H1 (cell line): ENCODE data around the gene CETN2. TPM values are rescaled to one million over a fixed set of nuclear protein-coding genes. Genes with fewer than 3 reads are reported as not detected.

ENCODE experiments used
- CTCF ChIA-PET: fragments of 300-600 bp; sonication (Branson Sonifier 250); formaldehyde crosslinking; loops from one replicate; lab custom pipeline; 2021; ENCODE audit not compliant: partially characterized antibody; lab: Charles Lee
- POLR2A ChIA-PET: fragments of 300-600 bp; sonication (Branson Sonifier 250); formaldehyde crosslinking; loops from one replicate; lab custom pipeline; 2021; ENCODE audit warnings: inconsistent platforms; ENCODE audit not compliant: partially characterized antibody; lab: Charles Lee
- DNase-seq, 2 experiments: peaks; one replicate each; pipeline versions ENCODE4 v3.0.0 to v3.0.0-alpha.2; 2010 to 2022; ENCODE audit warnings: low spot score in 2 of 2, low read depth in 1 of 2, mixed read lengths in 1 of 2
- FAIRE-seq: peaks from 2 replicates; lab custom pipeline; 2011; peaks lifted over from hg19 to GRCh38; lab: Jason Lieb, UNC
- H2AFZ ChIP-seq: 2 replicates; pipeline ENCODE4 v1.8.1; 2012; ENCODE audit warnings: low read length, inconsistent platforms
- H2AK5ac ChIP-seq: 2 replicates; pipeline ENCODE4 v1.6.1; 2013; ENCODE audit warnings: low read depth, low read length
- H2BK120ac ChIP-seq: replicated peaks from 2 replicates; pipeline ENCODE3; 2013; ENCODE audit warnings: low read depth, low read length, inconsistent platforms
- H2BK12ac ChIP-seq: 2 replicates; pipeline ENCODE4 v1.6.1; 2013; ENCODE audit warnings: low read depth, low read length
- H2BK15ac ChIP-seq: 2 replicates; pipeline ENCODE4 v1.6.1; 2013; ENCODE audit warnings: low read length
- H2BK20ac ChIP-seq: 2 replicates; pipeline ENCODE4 v1.6.1; 2013; ENCODE audit warnings: low read length
- H2BK5ac ChIP-seq: 2 replicates; pipeline ENCODE4 v1.6.1; 2013; ENCODE audit warnings: low read depth, low read length
- H3K14ac ChIP-seq: 2 replicates; pipeline ENCODE4 v1.6.1; 2013; ENCODE audit warnings: inconsistent platforms; ENCODE audit not compliant: insufficient read length
- H3K18ac ChIP-seq: 2 replicates; pipeline ENCODE4 v1.6.1; 2013; ENCODE audit warnings: low read length; ENCODE audit errors: extremely low read depth
- H3K23ac ChIP-seq: 2 replicates; pipeline ENCODE4 v1.6.1; 2013; ENCODE audit warnings: inconsistent platforms; ENCODE audit not compliant: insufficient read length
- H3K23me2 ChIP-seq: 2 replicates; pipeline ENCODE4 v1.6.1; 2013; ENCODE audit warnings: low read depth, low read length
- H3K27ac ChIP-seq: 2 replicates; pipeline ENCODE4 v1.6.1; 2011; ENCODE audit warnings: low read depth, low read length, inconsistent platforms
- H3K27me3 ChIP-seq, 4 experiments: replicated peaks in 1 of 4; 1 replicate in 1 of 4; 2 replicates in 3 of 4; pipeline versions ENCODE4 v1.6.1 to v1.8.1; 2011 to 2013; ENCODE audit warnings: low read length in 3 of 4, mild to moderate bottlenecking in 3 of 4, inconsistent platforms in 2 of 4, mixed read lengths in 2 of 4, moderate library complexity in 1 of 4; ENCODE audit not compliant: control insufficient read depth in 3 of 4, insufficient read depth in 3 of 4; ENCODE audit errors: extremely low read depth in 1 of 4
- H3K36me3 ChIP-seq, 4 experiments: 2 replicates each; pipeline versions ENCODE4 v1.6.1 to v1.8.1; 2011 to 2013; ENCODE audit warnings: mild to moderate bottlenecking in 4 of 4, low read length in 3 of 4, moderate library complexity in 2 of 4, control low read depth in 1 of 4, inconsistent platforms in 1 of 4; ENCODE audit not compliant: insufficient read depth in 4 of 4, control insufficient read depth in 2 of 4
- H3K4ac ChIP-seq: replicated peaks from 2 replicates; pipeline ENCODE3; 2013; ENCODE audit warnings: low read length, low read depth, mixed read lengths, inconsistent platforms; ENCODE audit not compliant: insufficient read length
- H3K4me1 ChIP-seq, 4 experiments: replicated peaks in 1 of 4; 1 replicate in 1 of 4; 2 replicates in 3 of 4; pipeline versions ENCODE4 v1.6.1 to v1.8.1; 2011 to 2013; ENCODE audit warnings: low read length in 3 of 4, inconsistent platforms in 2 of 4, mixed read lengths in 1 of 4; ENCODE audit not compliant: insufficient read depth in 4 of 4, control insufficient read depth in 3 of 4
- H3K4me2 ChIP-seq, 2 experiments: 2 replicates each; pipeline versions ENCODE4 v1.6.1 to v1.8.1; 2011 to 2013; ENCODE audit warnings: low read depth in 2 of 2, low read length in 2 of 2, control low read depth in 1 of 2, inconsistent platforms in 1 of 2, mild to moderate bottlenecking in 1 of 2; ENCODE audit not compliant: insufficient read depth in 1 of 2
- H3K4me3 ChIP-seq, 4 experiments: fragments of 200-600, 300-600 bp in 1 of 4; sonication (generic), shearing (Covaris generic), sonication (Bioruptor Twin) in 1 of 4; 2 replicates each; pipeline versions ENCODE4 v1.5.1 to v1.8.1; 2011 to 2016; ENCODE audit warnings: low read length in 4 of 4, low read depth in 3 of 4, control low read depth in 2 of 4, inconsistent platforms in 2 of 4, mild to moderate bottlenecking in 2 of 4, mixed read lengths in 1 of 4, moderate library complexity in 1 of 4; ENCODE audit not compliant: insufficient read depth in 2 of 4; ENCODE audit errors: extremely low read depth in 1 of 4
- H3K56ac ChIP-seq: replicated peaks from 2 replicates; pipeline ENCODE3; 2013; ENCODE audit warnings: low read depth, mild to moderate bottlenecking, mixed read lengths, low read length, inconsistent platforms; ENCODE audit not compliant: insufficient read length
- H3K79me1 ChIP-seq: 2 replicates; pipeline ENCODE4 v1.6.1; 2013; ENCODE audit warnings: low read depth, low read length, control low read depth
- H3K79me2 ChIP-seq, 2 experiments: 2 replicates each; pipeline versions ENCODE4 v1.6.1 to v1.8.1; 2012 to 2013; ENCODE audit warnings: low read length in 2 of 2, mild to moderate bottlenecking in 2 of 2, inconsistent platforms in 1 of 2; ENCODE audit not compliant: insufficient read depth in 2 of 2, control insufficient read depth in 1 of 2
- H3K9ac ChIP-seq, 4 experiments: replicated peaks in 1 of 4; 1 replicate in 1 of 4; 2 replicates in 3 of 4; pipeline versions ENCODE4 v1.6.1 to v1.8.1; 2011 to 2013; ENCODE audit warnings: low read depth in 3 of 4, low read length in 3 of 4, control low read depth in 2 of 4, mild to moderate bottlenecking in 2 of 4, moderate library complexity in 2 of 4, inconsistent platforms in 1 of 4; ENCODE audit errors: extremely low read depth in 1 of 4
- H3K9me3 ChIP-seq, 2 experiments: 2 replicates each; pipeline versions ENCODE4 v1.6.1 to v1.8.1; 2012 to 2013; ENCODE audit warnings: mild to moderate bottlenecking in 2 of 2, moderate library complexity in 2 of 2, control low read depth in 1 of 2, inconsistent platforms in 1 of 2, low read depth in 1 of 2, low read length in 1 of 2, mixed read lengths in 1 of 2; ENCODE audit not compliant: insufficient read depth in 2 of 2
- H4K20me1 ChIP-seq, 2 experiments: replicated peaks in 1 of 2; 2 replicates each; pipeline versions ENCODE3 to v1.8.1; 2011 to 2013; ENCODE audit warnings: inconsistent platforms in 2 of 2, low read length in 2 of 2, mild to moderate bottlenecking in 1 of 2; ENCODE audit not compliant: insufficient read depth in 2 of 2, control insufficient read depth in 1 of 2
- H4K5ac ChIP-seq: 2 replicates; pipeline ENCODE4 v1.6.1; 2013; ENCODE audit warnings: low read length, low read depth, mixed read lengths, inconsistent platforms; ENCODE audit not compliant: insufficient read length
- H4K8ac ChIP-seq: 2 replicates; pipeline ENCODE4 v1.8.0; 2013; ENCODE audit warnings: mild to moderate bottlenecking, moderate library complexity, low read length, inconsistent platforms; ENCODE audit not compliant: insufficient read depth; ENCODE audit errors: extremely low read depth
- H4K91ac ChIP-seq: replicated peaks from 2 replicates; pipeline ENCODE3; 2013; ENCODE audit warnings: low read length, mixed read lengths, inconsistent platforms; ENCODE audit not compliant: insufficient read length
- BCL11A ChIP-seq, 2 experiments: IDR thresholded peaks; one replicate each; pipeline ENCODE4 v1.6.1; 2011; ENCODE audit warnings: low read depth in 2 of 2, low read length in 2 of 2, mild to moderate bottlenecking in 2 of 2
- GTF2F1 ChIP-seq: IDR thresholded peaks from 2 replicates; pipeline ENCODE4 v1.6.1; 2012; ENCODE audit warnings: low read depth, low read length, improper control_type of control experiment, borderline replicate concordance
- KDM1A ChIP-seq: fragments of 200-600, 300-600 bp; sonication (generic); IDR thresholded peaks from 2 replicates; pipeline ENCODE4 v1.7.1; 2016; ENCODE audit warnings: mild to moderate bottlenecking, low read length, borderline replicate concordance
- POU5F1 ChIP-seq: IDR thresholded peaks from 2 replicates; pipeline ENCODE4 v1.6.1; 2011; ENCODE audit warnings: low read depth, mild to moderate bottlenecking, low read length, moderate library complexity
- RBBP5 ChIP-seq: IDR thresholded peaks from 2 replicates; pipeline ENCODE4 v1.7.1; 2012; ENCODE audit warnings: low read depth, mild to moderate bottlenecking, inconsistent platforms, low read length, moderate library complexity, borderline replicate concordance
- SAP30 ChIP-seq: fragments of 300-600 bp; sonication (generic); IDR thresholded peaks from 2 replicates; pipeline ENCODE4 v1.7.1; 2012; ENCODE audit warnings: low read length, moderate library complexity, mild to moderate bottlenecking, inconsistent platforms; ENCODE audit not compliant: insufficient read depth, insufficient replicate concordance
- SP2 ChIP-seq: IDR thresholded peaks from 2 replicates; pipeline ENCODE4 v1.6.1; 2012; ENCODE audit warnings: mild to moderate bottlenecking, low read length, inconsistent platforms
- SRF ChIP-seq: IDR thresholded peaks from 2 replicates; pipeline ENCODE4 v1.6.1; 2011; ENCODE audit warnings: mild to moderate bottlenecking, low read depth, low read length, moderate library complexity
- TEAD4 ChIP-seq: IDR thresholded peaks from 2 replicates; pipeline ENCODE4 v1.6.1; 2012; ENCODE audit warnings: low read depth, low read length, inconsistent platforms, mixed read lengths
- YY1 ChIP-seq: IDR thresholded peaks from 2 replicates; pipeline ENCODE4 v1.6.1; 2011; ENCODE audit warnings: low read depth, mild to moderate bottlenecking, low read length
- WGBS, 2 experiments: shearing (Covaris generic) in 1 of 2; methylation state at CpG; one replicate each; pipeline versions ENCODE4 v1.1.6 to v1.1.7; 2013 to 2015; ENCODE audit warnings: low lambda C conversion rate in 2 of 2, mixed read lengths in 2 of 2, inconsistent platforms in 1 of 2, low coverage in 1 of 2, missing lambda C conversion rate in 1 of 2; ENCODE audit not compliant: insufficient replicate concordance in 2 of 2, insufficient coverage in 1 of 2, insufficient read length in 1 of 2; ENCODE audit errors: extremely low coverage in 1 of 2, missing lambda C conversion rate in 1 of 2; 5-methylcytosine and 5-hydroxymethylcytosine counted together
- polyA plus RNA-seq, 7 experiments: library from polyadenylated mRNA; depleted of rRNA in 3 of 7; stranded (reverse) in 5 of 7; unstranded in 2 of 7; fragments of >200 nt in 5 of 7; fragments of 200-250 nt in 2 of 7; gene quantifications; 1 replicate in 5 of 7; 2 replicates in 1 of 7; 4 replicates in 1 of 7; pipeline versions ENCODE4 v1.2.1 to v1.2.3, GENCODE V29; 2011 to 2013; ENCODE audit warnings: missing spikeins in 2 of 7, mixed read lengths in 2 of 7
- total RNA-seq: library from RNA; stranded (reverse); fragmentation: NEBNext Ultra II Directional; extraction: Animal tissue kit (Norgen Biotek cat#: 25700); gene quantifications from 2 replicates; pipeline ENCODE4 v1.2.1, GENCODE V29; 2021
- TF ChIP-seq, protein P1 (sequence below), 3 experiments: IDR thresholded peaks; 1 replicate in 2 of 3; 2 replicates in 1 of 3; pipeline versions ENCODE4 v1.5.1 to v1.6.1; 2011; ENCODE audit warnings: low read length in 3 of 3, mild to moderate bottlenecking in 3 of 3, inconsistent platforms in 2 of 3, low read depth in 1 of 3, moderate library complexity in 1 of 3; ENCODE audit not compliant: insufficient read depth in 1 of 3; ENCODE audit errors: control extremely low read depth in 1 of 3

CETN2 gene
- total and polyA plus RNA-seq, 2 of the 8 experiments (the other 6 are each of a cell fraction or from before 2014, with no cell fraction given) = 13.1 to 24.3 TPM

DNA sequence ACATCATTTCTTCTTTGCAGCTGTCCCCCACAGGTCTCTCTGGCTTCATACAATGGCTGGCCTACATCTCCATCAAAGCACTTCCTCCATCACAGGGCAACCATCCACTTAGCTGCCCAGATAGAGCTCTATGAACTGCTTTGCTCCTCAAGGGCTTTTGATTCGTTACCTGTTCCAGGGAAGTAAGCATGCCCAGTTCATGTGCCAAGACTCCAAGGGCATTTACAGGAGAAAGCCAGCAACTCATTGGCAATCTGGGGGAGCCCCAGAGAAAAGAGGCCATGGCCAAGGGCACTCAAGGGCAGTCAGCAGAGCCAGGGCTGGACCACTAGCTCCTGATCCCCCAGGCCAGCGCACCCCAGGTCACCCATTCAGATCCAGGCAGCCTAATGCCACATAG is 42.8 kb upstream of the CETN2 start:
- Histone ChIP-seq H2BK20ac (no peak overlapping the region), H4K5ac (no peak overlapping the region), H3K27ac (no peak overlapping the region), H3K4me3 (no peak overlapping the region), H3K36me3 (peaks cover 0 to 14% (median 7%) of the 10 kb centered on the region in 4 experiments; a peak in 4 of 8 replicates), H3K79me2 (no peaks in the 10 kb centered on the region), H4K8ac (no peak overlapping the region), H2AK5ac (no peak overlapping the region), H3K56ac (no peak overlapping the region), H4K20me1 (peaks cover 0 to 4% of the 10 kb centered on the region in 2 experiments), H3K18ac (no peak overlapping the region), H3K79me1 (no peaks in the 10 kb centered on the region), H3K14ac (no peak overlapping the region), H2BK15ac (no peak overlapping the region), H4K91ac (no peak overlapping the region), H3K27me3 (no peaks in the 10 kb centered on the region), H2AFZ (no peak overlapping the region), H3K23ac (no peak overlapping the region), H3K23me2 (peaks cover 3% of the 10 kb centered on the region; the same call in 1 of the 2 replicates), H3K4me1 (no peaks in the 10 kb centered on the region), H2BK12ac (no peak overlapping the region), H3K9me3 (no peaks in the 10 kb centered on the region; a peak in 1 of 4 replicates), H3K4me2 (no peak overlapping the region), H2BK5ac (no peak overlapping the region), H3K4ac (no peak overlapping the region), H2BK120ac (no peak overlapping the region), H3K9ac (no peak overlapping the region)
- CTCF ChIA-PET = interaction anchor here (1.0 to 1.9 kb wide), 4 partner anchors 11 to 42 kb away, joined by 3 to 7 read pairs (median 6); no protein-coding TSS in a partner anchor
- TF ChIP-seq, protein P1, sequence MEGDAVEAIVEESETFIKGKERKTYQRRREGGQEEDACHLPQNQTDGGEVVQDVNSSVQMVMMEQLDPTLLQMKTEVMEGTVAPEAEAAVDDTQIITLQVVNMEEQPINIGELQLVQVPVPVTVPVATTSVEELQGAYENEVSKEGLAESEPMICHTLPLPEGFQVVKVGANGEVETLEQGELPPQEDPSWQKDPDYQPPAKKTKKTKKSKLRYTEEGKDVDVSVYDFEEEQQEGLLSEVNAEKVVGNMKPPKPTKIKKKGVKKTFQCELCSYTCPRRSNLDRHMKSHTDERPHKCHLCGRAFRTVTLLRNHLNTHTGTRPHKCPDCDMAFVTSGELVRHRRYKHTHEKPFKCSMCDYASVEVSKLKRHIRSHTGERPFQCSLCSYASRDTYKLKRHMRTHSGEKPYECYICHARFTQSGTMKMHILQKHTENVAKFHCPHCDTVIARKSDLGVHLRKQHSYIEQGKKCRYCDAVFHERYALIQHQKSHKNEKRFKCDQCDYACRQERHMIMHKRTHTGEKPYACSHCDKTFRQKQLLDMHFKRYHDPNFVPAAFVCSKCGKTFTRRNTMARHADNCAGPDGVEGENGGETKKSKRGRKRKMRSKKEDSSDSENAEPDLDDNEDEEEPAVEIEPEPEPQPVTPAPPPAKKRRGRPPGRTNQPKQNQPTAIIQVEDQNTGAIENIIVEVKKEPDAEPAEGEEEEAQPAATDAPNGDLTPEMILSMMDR (IDR thresholded peaks at IDR 0.05; ENCODE audit: control extremely low read depth in 1 of 3, insufficient read depth in 1 of 3, low read depth in 1 of 3, low read length in 3 of 3) = no peak
- TF ChIP-seq POU5F1 (no peak), TEAD4 (no peak), BCL11A (IDR thresholded peaks at IDR 0.05; ENCODE audit: low read depth in 2 of 2, low read length in 2 of 2) (no peak), SP2 (no peak), SAP30 (no peak), SRF (no peak), YY1 (no peak), GTF2F1 (no peak), RBBP5 (no peak), KDM1A (no peak)
- no peak for FAIRE-seq
- no peak for DNase-seq
- WGBS, 2 experiments = no CpG with 5 or more reads among the region's 2 CpGs
- POLR2A ChIA-PET = interaction anchor here (1.3 to 2.1 kb wide), 4 partner anchors 10 to 52 kb away, joined by 3 to 13 read pairs (median 6); no protein-coding TSS in a partner anchor
